Left ventricle myocardium inferior (tissue), 1 donor: ENCODE results near the gene SIDT2. TPM values are rescaled to one million over a fixed set of nuclear protein-coding genes. Genes with fewer than 3 reads are reported as not detected.
A peak's percentile ranks its signal among the peaks of the same experiment; 100 is the strongest.
"Not testable (repeated sequence)": the region's sequence is repeated elsewhere in the genome, so short reads cannot be mapped to it uniquely, and the experiment has no call there.

ENCODE experiments used
- DNase-seq: peaks from one replicate; pipeline ENCODE4 v3.0.0-alpha.2; 2020
- H3K27ac ChIP-seq: fragments of 200-600 bp; replicated peaks from 2 replicates; pipeline ENCODE4 v1.8.0; 2021
- H3K27me3 ChIP-seq: fragments of 200-600 bp; 2 replicates; pipeline ENCODE4 v1.8.0; 2021; ENCODE audit warnings: low read depth
- H3K36me3 ChIP-seq: fragments of 200-600 bp; 2 replicates; pipeline ENCODE4 v1.8.0; 2021
- H3K4me1 ChIP-seq: fragments of 200-600 bp; 2 replicates; pipeline ENCODE4 v1.8.0; 2021
- H3K4me3 ChIP-seq: fragments of 200-600 bp; 2 replicates; pipeline ENCODE4 v1.8.0; 2021; ENCODE audit warnings: mild to moderate bottlenecking, moderate library complexity
- H3K9me3 ChIP-seq: fragments of 200-600 bp; replicated peaks from 2 replicates; pipeline ENCODE4 v1.8.0; 2021
- CTCF ChIP-seq: fragments of 200-600 bp; IDR thresholded peaks from 2 replicates; pipeline ENCODE4 v1.8.0; 2021; ENCODE audit warnings: antibody characterized with exemption, mild to moderate bottlenecking, borderline replicate concordance
- intact Hi-C: fragments of 100-400 bp; cut with micrococcal nuclease; formaldehyde crosslinking; loops from one replicate; pipeline ENCODE4 v1.11.0; 2022
- total RNA-seq: library from RNA; stranded (reverse); fragmentation: NEBNext Ultra II Directional; extraction: Animal tissue kit (Norgen Biotek cat#: 25700); gene quantifications from one replicate; pipeline ENCODE4 v1.2.1, GENCODE V29; 2021
- donor health status: DM: no; HTN: yes; CAD: no; lungs with severe emphysema.

Gene SIDT2
- total RNA-seq, 1 donor from 2014 or later = 23.5 TPM

GRCh38 chr11:117180020-117180419 lies 1.5 kb downstream of the SIDT2 start:
- TF ChIP-seq CTCF = no peak
- Histone ChIP-seq H3K4me1 (peaks cover 42% of the 10 kb centered on the region), H3K27me3 (no peaks in the 10 kb centered on the region), H3K9me3 (no peaks in the 10 kb centered on the region), H3K4me3 (peak overlapping the region; percentile 95), H3K27ac (peak overlapping the region; percentile 95), H3K36me3 (peaks cover 31% of the 10 kb centered on the region)
- intact Hi-C loops = no loop called here
- no peak for DNase-seq

- intact Hi-C loops = no loop called here
- peak overlapping the region; percentile 95 for H3K27ac ChIP-seq
Observed at GRCh38 chr11:117180661-117181585, 2.4 kb downstream of the SIDT2 start.

GRCh38 chr11:117181586-117182550 lies 3.3 kb downstream of the SIDT2 start:
- peaks cover 42% of the 10 kb centered on the region for H3K4me1 ChIP-seq
- no peaks in the 10 kb centered on the region for H3K9me3 ChIP-seq
- no peak overlapping the region for H3K27ac ChIP-seq
- no peak for TF ChIP-seq CTCF
- no peaks in the 10 kb centered on the region for H3K27me3 ChIP-seq
- no peak for DNase-seq
- intact Hi-C loops = no loop called here
- no peak overlapping the region for H3K4me3 ChIP-seq
- peaks cover 43% of the 10 kb centered on the region for H3K36me3 ChIP-seq

More at GRCh38 chr11:117180661-117181585, 2.4 kb downstream of the SIDT2 start:
- Histone ChIP-seq H3K4me3 (peak overlapping the region; percentile 95), H3K4me1 (peaks cover 42% of the 10 kb centered on the region), H3K36me3 (peaks cover 37% of the 10 kb centered on the region), H3K9me3 (no peaks in the 10 kb centered on the region), H3K27me3 (no peaks in the 10 kb centered on the region)
- TF ChIP-seq CTCF = peak; percentile 66
- peak; percentile 58 for DNase-seq

- H3K27me3 ChIP-seq = no peaks in the 10 kb centered on the region
- H3K9me3 ChIP-seq = no peaks in the 10 kb centered on the region
- no peak overlapping the region for H3K27ac ChIP-seq
- DNase-seq = no peak
- no peak for TF ChIP-seq CTCF
- peaks cover 47% of the 10 kb centered on the region for H3K36me3 ChIP-seq
- peaks cover 41% of the 10 kb centered on the region for H3K4me1 ChIP-seq
- intact Hi-C loops = no loop called here
- no peak overlapping the region for H3K4me3 ChIP-seq
Observed at GRCh38 chr11:117182551-117182935, 4.0 kb downstream of the SIDT2 start.

- peaks cover 34% of the 10 kb centered on the region for H3K4me1 ChIP-seq
Observed at GRCh38 chr11:117183178-117183577, 4.6 kb downstream of the SIDT2 start.

More at GRCh38 chr11:117183178-117183577, 4.6 kb downstream of the SIDT2 start:
- intact Hi-C loops, H3K4me3 ChIP-seq, H3K27me3 ChIP-seq, H3K27ac ChIP-seq, DNase-seq, H3K9me3 ChIP-seq: not testable (repeated sequence)
- H3K36me3 ChIP-seq = peaks cover 54% of the 10 kb centered on the region
